HEK293 (cell line): Measurements from ENCODE around the gene PEX6.

Source experiments
- CTCF ChIA-PET: fragments of 350-600 bp; formaldehyde crosslinking; extraction: SDS; loops from one replicate; lab custom pipeline; 2021; ENCODE audit warnings: antibody characterized with exemption; lab: Yijun Ruan, JAX
- POLR2A ChIA-PET: fragments of 300-600 bp; formaldehyde crosslinking; extraction: SDS; loops from one replicate; lab custom pipeline; 2020; ENCODE audit warnings: antibody characterized with exemption, inconsistent platforms; lab: Yijun Ruan, JAX
- H3K27ac ChIP-seq: fragments of 200-500 bp; sonication (Bioruptor generic); 2 replicates; pipeline ENCODE4 v1.5.1; 2014; ENCODE audit warnings: low read depth, low read length, control low read depth, inconsistent platforms; ENCODE audit errors: extremely low read depth
- H3K36me3 ChIP-seq, 2 experiments: fragments of 200-500 bp in 1 of 2; sonication (Bioruptor generic) in 1 of 2; 1 replicate in 1 of 2; 2 replicates in 1 of 2; pipeline ENCODE4 v1.5.1; 2014 to 2017; ENCODE audit warnings: inconsistent platforms in 2 of 2, low read length in 2 of 2; ENCODE audit not compliant: control insufficient read depth in 2 of 2, insufficient read depth in 1 of 2
- H3K4me1 ChIP-seq: fragments of 200-500 bp; sonication (Bioruptor generic); 2 replicates; pipeline ENCODE4 v1.5.1; 2014; ENCODE audit warnings: mild to moderate bottlenecking, low read length, inconsistent platforms; ENCODE audit not compliant: control insufficient read depth, insufficient read depth
- H3K4me3 ChIP-seq: 2 replicates; pipeline ENCODE4 v1.5.1; 2011; ENCODE audit warnings: low read depth, mild to moderate bottlenecking, control low read depth, low read length, moderate library complexity
- H3K9me3 ChIP-seq: fragments of 200-500 bp; sonication (Bioruptor generic); 2 replicates; pipeline ENCODE4 v1.5.1; 2014; ENCODE audit warnings: low read depth, low read length, inconsistent platforms; ENCODE audit not compliant: control insufficient read depth, insufficient read depth
- EGR2 ChIP-seq: fragments of 450-650 bp; formaldehyde crosslinking; IDR thresholded peaks from 2 replicates; pipeline ENCODE4 v1.5.1; 2016; ENCODE audit warnings: low read depth, missing biosample characterization, missing genetic modification characterization
- ELK4 ChIP-seq: IDR thresholded peaks from 2 replicates; pipeline ENCODE4 v1.6.1; 2011; ENCODE audit warnings: mild to moderate bottlenecking, low read depth, low read length, borderline replicate concordance
- GLIS1 ChIP-seq: fragments of 450-650 bp; formaldehyde crosslinking; IDR thresholded peaks from 2 replicates; pipeline ENCODE4 v1.5.1; 2016; ENCODE audit warnings: missing biosample characterization, missing genetic modification characterization
- GLIS2 ChIP-seq: fragments of 450-650 bp; formaldehyde crosslinking; IDR thresholded peaks from 2 replicates; pipeline ENCODE4 v1.5.1; 2016; ENCODE audit warnings: missing biosample characterization, missing genetic modification characterization
- KLF10 ChIP-seq: fragments of 450-650 bp; IDR thresholded peaks from 2 replicates; pipeline ENCODE4 v1.5.1; 2018; ENCODE audit warnings: missing biosample characterization, mild to moderate bottlenecking, missing genetic modification characterization
- KLF16 ChIP-seq: fragments of 450-650 bp; formaldehyde crosslinking; IDR thresholded peaks from 2 replicates; pipeline ENCODE4 v1.5.1; 2017; ENCODE audit warnings: missing biosample characterization, missing genetic modification characterization
- MZF1 ChIP-seq: fragments of 450-650 bp; formaldehyde crosslinking; IDR thresholded peaks from 2 replicates; pipeline ENCODE4 v1.5.1; 2017; ENCODE audit warnings: missing biosample characterization, missing genetic modification characterization, borderline replicate concordance
- PBX3 ChIP-seq: sonication (generic); formaldehyde crosslinking; IDR thresholded peaks from 2 replicates; pipeline ENCODE4 v1.8.1; 2022; ENCODE audit warnings: mild to moderate bottlenecking, moderate library complexity, missing genetic modification reagents
- SP2 ChIP-seq: fragments of 450-650 bp; formaldehyde crosslinking; IDR thresholded peaks from 2 replicates; pipeline ENCODE4 v1.5.1; 2016; ENCODE audit warnings: missing biosample characterization, missing genetic modification characterization
- SP3 ChIP-seq: fragments of 450-650 bp; formaldehyde crosslinking; IDR thresholded peaks from 2 replicates; pipeline ENCODE4 v1.5.1; 2016; ENCODE audit warnings: missing biosample characterization, missing genetic modification characterization
- YY1 ChIP-seq: fragments of 450-650 bp; formaldehyde crosslinking; IDR thresholded peaks from 2 replicates; pipeline ENCODE4 v1.5.1; 2018; ENCODE audit warnings: missing biosample characterization, missing genetic modification characterization
- ZBTB26 ChIP-seq: fragments of 450-650 bp; formaldehyde crosslinking; optimal IDR thresholded peaks from 2 replicates; pipeline ENCODE3; 2016; ENCODE audit warnings: missing biosample characterization, mild to moderate bottlenecking, missing genetic modification characterization
- ZNF133 ChIP-seq: fragments of 450-650 bp; formaldehyde crosslinking; IDR thresholded peaks from 2 replicates; pipeline ENCODE4 v1.5.1; 2016; ENCODE audit warnings: missing biosample characterization, missing genetic modification characterization
- ZNF174 ChIP-seq: fragments of 450-650 bp; formaldehyde crosslinking; IDR thresholded peaks from 2 replicates; pipeline ENCODE4 v1.5.0; 2017; ENCODE audit warnings: missing biosample characterization, mild to moderate bottlenecking, missing genetic modification characterization
- ZNF280D ChIP-seq: fragments of 450-650 bp; formaldehyde crosslinking; IDR thresholded peaks from 2 replicates; pipeline ENCODE4 v1.5.1; 2016; ENCODE audit warnings: missing biosample characterization, missing genetic modification characterization
- ZNF302 ChIP-seq: fragments of 450-650 bp; formaldehyde crosslinking; IDR thresholded peaks from 2 replicates; pipeline ENCODE4 v1.5.1; 2016; ENCODE audit warnings: missing biosample characterization, missing genetic modification characterization, low read depth
- ZNF335 ChIP-seq: fragments of 450-650 bp; formaldehyde crosslinking; conservative IDR thresholded peaks from 2 replicates; pipeline ENCODE4 v1.5.1; 2016; ENCODE audit warnings: missing biosample characterization, missing genetic modification characterization
- ZNF416 ChIP-seq: fragments of 450-650 bp; formaldehyde crosslinking; IDR thresholded peaks from 2 replicates; pipeline ENCODE4 v1.5.1; 2016; ENCODE audit warnings: missing biosample characterization, missing genetic modification characterization
- ZNF501 ChIP-seq: fragments of 450-650 bp; formaldehyde crosslinking; IDR thresholded peaks from 2 replicates; pipeline ENCODE4 v1.5.1; 2016; ENCODE audit warnings: missing biosample characterization, missing genetic modification characterization
- ZNF510 ChIP-seq: fragments of 450-650 bp; formaldehyde crosslinking; IDR thresholded peaks from 2 replicates; pipeline ENCODE4 v1.5.1; 2018; ENCODE audit warnings: mild to moderate bottlenecking, missing genetic modification characterization, missing biosample characterization; ENCODE audit not compliant: insufficient replicate concordance
- ZNF561 ChIP-seq: fragments of 450-650 bp; IDR thresholded peaks from 2 replicates; pipeline ENCODE4 v1.5.1; 2018; ENCODE audit warnings: missing biosample characterization, missing genetic modification characterization, borderline replicate concordance
- ZNF600 ChIP-seq: fragments of 450-650 bp; formaldehyde crosslinking; IDR thresholded peaks from 2 replicates; pipeline ENCODE4 v1.5.1; 2016; ENCODE audit warnings: missing biosample characterization, missing genetic modification characterization
- ZNF624 ChIP-seq: fragments of 450-650 bp; formaldehyde crosslinking; IDR thresholded peaks from 2 replicates; pipeline ENCODE4 v1.5.1; 2017; ENCODE audit warnings: missing biosample characterization, missing genetic modification characterization
- ZNF639 ChIP-seq: fragments of 450-650 bp; formaldehyde crosslinking; IDR thresholded peaks from 2 replicates; pipeline ENCODE4 v1.5.1; 2016; ENCODE audit warnings: missing biosample characterization, missing genetic modification characterization
- ZNF645 ChIP-seq: fragments of 450-650 bp; formaldehyde crosslinking; IDR thresholded peaks from 2 replicates; pipeline ENCODE4; 2016; ENCODE audit warnings: missing biosample characterization, missing genetic modification characterization
- ZNF777 ChIP-seq: fragments of 450-650 bp; formaldehyde crosslinking; IDR thresholded peaks from 2 replicates; pipeline ENCODE4 v1.5.1; 2017; ENCODE audit warnings: missing biosample characterization, missing genetic modification characterization, borderline replicate concordance
- ZNF785 ChIP-seq: fragments of 450-650 bp; formaldehyde crosslinking; IDR thresholded peaks from 2 replicates; pipeline ENCODE4 v1.5.1; 2016; ENCODE audit warnings: missing biosample characterization, missing genetic modification characterization
- ZNF792 ChIP-seq: fragments of 450-650 bp; formaldehyde crosslinking; IDR thresholded peaks from 2 replicates; pipeline ENCODE4 v1.5.1; 2016; ENCODE audit warnings: missing biosample characterization, missing genetic modification characterization

Gene PEX6

GRCh38 chr6:42984001-42984923 is 5.3 kb upstream of the PEX6 start, which contains the start of gene PPP2R5D:
TSS of gene PPP2R5D (plus strand) at chr6:42984570. CDS start at chr6:42984678, 108 bp downstream.
- POLR2A ChIA-PET: interaction anchor here (0.6 to 2.0 kb wide), 42 partner anchors 8 to 1062 kb away, joined by 3 to 56 read pairs (median 5); partner anchors contain the start of genes BICRAL, CNPY3, CUL7 and CUL9
- H3K27ac ChIP-seq: peak within 1 kb of the TSS; percentile 53; the same call in 1 of the 2 replicates
- H3K4me3 ChIP-seq: peak within 1 kb of the TSS; percentile 83
- CTCF ChIA-PET: interaction anchor here (0.6 to 1.5 kb wide), 8 partner anchors 12 to 1279 kb away, joined by 3 to 5 read pairs (median 3); no protein-coding TSS in a partner anchor
- H3K9me3 ChIP-seq: no peaks in the 10 kb centered on the region
- H3K4me1 ChIP-seq: no peaks in the 10 kb centered on the region
- peaks cover 0 to 28% of the 10 kb centered on the region in 2 experiments; a peak in 2 of 3 replicates for H3K36me3 ChIP-seq
- 0 out of 2 replicates have a peak, but pooled peaks have one; percentile 32 for TF ChIP-seq KLF16 (tag by site-specific recombination)
- no peak for TF ChIP-seq ZNF302 (tag by site-specific recombination)
- TF ChIP-seq GLIS2 (tag by site-specific recombination): peak; percentile 89
- TF ChIP-seq ZNF639 (tag by site-specific recombination): no peak
- TF ChIP-seq GLIS1 (tag by site-specific recombination): peak; percentile 56
- TF ChIP-seq ZNF561: peak; percentile 19; the same call in 1 of the 2 replicates
- TF ChIP-seq ZNF645: no peak
- TF ChIP-seq ZNF133 (tag by site-specific recombination): no peak
- TF ChIP-seq EGR2: peak; percentile 53; the same call in 1 of the 2 replicates
- peak; percentile 70 for TF ChIP-seq ZNF335 (tag by site-specific recombination)
- TF ChIP-seq YY1 (tag by site-specific recombination): 0 out of 2 replicates have a peak, but pooled peaks have one; percentile 15
- no peak for TF ChIP-seq ZNF174 (tag by site-specific recombination)
- TF ChIP-seq ZNF600 (tag by site-specific recombination): peak; percentile 64
- no peak for TF ChIP-seq MZF1 (tag by site-specific recombination)
- TF ChIP-seq ZNF416: no peak
- TF ChIP-seq ZNF624 (tag by site-specific recombination): no peak
- no peak for TF ChIP-seq ZNF510 (tag by site-specific recombination)
- TF ChIP-seq PBX3 (CRISPR knock-in tag): peak; percentile 14; the same call in 1 of the 2 replicates
- no peak for TF ChIP-seq KLF10 (tag by site-specific recombination)
- TF ChIP-seq ZNF792 (tag by site-specific recombination): no peak
- peak; percentile 50 for TF ChIP-seq ZBTB26 (tag by site-specific recombination)
- no peak for TF ChIP-seq ZNF280D
- 0 out of 2 replicates have a peak, but pooled peaks have one; percentile 19 for TF ChIP-seq ZNF501 (tag by site-specific recombination)
- TF ChIP-seq SP3 (tag by site-specific recombination): peak; percentile 74
- no peak for TF ChIP-seq ZNF785
- TF ChIP-seq ZNF777 (tag by site-specific recombination): no peak
- peak; percentile 98 for TF ChIP-seq SP2 (tag by site-specific recombination)
- TF ChIP-seq ELK4: no peak
